Measurements from ENCODE around the gene YIF1A.

YIF1A gene

GRCh38 chr11:66288671-66289547 is at the start of gene YIF1A:
Gene YIF1A (minus strand): TSS chr11:66289143. CDS start chr11:66288985, 158 bp downstream.
- peak; percentile 99 for DNase-seq (ENCODE audit: low read depth)
- peak within 1 kb of the TSS; percentile 89 for H3K4me3 ChIP-seq (ENCODE audit: control insufficient read depth, low read depth, low read length)
- no peak for TF ChIP-seq CTCF (conservative IDR thresholded peaks at IDR 0.05; ENCODE audit: control insufficient read depth, insufficient read depth, low read depth, low read length)

GRCh38 chr11:66337103-66337899 is 48.4 kb upstream of the YIF1A start:
- no peak overlapping the region for H3K4me3 ChIP-seq (ENCODE audit: control insufficient read depth, low read depth, low read length)
- TF ChIP-seq CTCF (conservative IDR thresholded peaks at IDR 0.05; ENCODE audit: control insufficient read depth, insufficient read depth, low read depth, low read length), result no peak
- peak; percentile 53 for DNase-seq (ENCODE audit: low read depth)

- peak within 1 kb of the TSS; percentile 87 for H3K4me3 ChIP-seq (ENCODE audit: control insufficient read depth, low read depth, low read length)
- peak; percentile 100 for DNase-seq (ENCODE audit: low read depth)
- TF ChIP-seq CTCF (conservative IDR thresholded peaks at IDR 0.05; ENCODE audit: control insufficient read depth, insufficient read depth, low read depth, low read length), result peak; percentile 27
Observed at GRCh38 chr11:66336234-66337102, 47.5 kb upstream of the YIF1A start, which contains the start of gene RIN1. Gene RIN1 (minus strand): TSS chr11:66336434. CDS start chr11:66336402, 32 bp downstream.

- H3K4me3 ChIP-seq (ENCODE audit: control insufficient read depth, low read depth, low read length), result peak overlapping the region; percentile 87
- no peak for TF ChIP-seq CTCF (conservative IDR thresholded peaks at IDR 0.05; ENCODE audit: control insufficient read depth, insufficient read depth, low read depth, low read length)
- peak; percentile 69 for DNase-seq (ENCODE audit: low read depth)
Observed at GRCh38 chr11:66335531-66336233, 46.7 kb upstream of the YIF1A start.

- no peak for DNase-seq (ENCODE audit: low read depth)
- peak overlapping the region; percentile 87 for H3K4me3 ChIP-seq (ENCODE audit: control insufficient read depth, low read depth, low read length)
- TF ChIP-seq CTCF (conservative IDR thresholded peaks at IDR 0.05; ENCODE audit: control insufficient read depth, insufficient read depth, low read depth, low read length), result no peak
Observed at GRCh38 chr11:66334605-66335442, 45.9 kb upstream of the YIF1A start.
